GM18498 (cell line): ENCODE results near the gene RAD50.
A peak's percentile ranks its signal among the peaks of the same experiment; 100 is the strongest.
"Not testable (repeated sequence)": the region's sequence is repeated elsewhere in the genome, so short reads cannot be mapped to it uniquely, and the experiment has no call there.

Experiments used
- ATAC-seq: cut with Tn5 transposase; IDR thresholded peaks from one replicate; pipeline ENCODE4 v1.9.1; 2021; ENCODE audit warnings: mild to moderate bottlenecking, moderate library complexity; ENCODE audit not compliant: unreplicated experiment

RAD50 gene

GRCh38 chr5:132628814-132629213 lies 72.0 kb downstream of the RAD50 start:
- ATAC-seq, result peak; percentile 43

GRCh38 chr5:132629230-132629944 lies 72.6 kb downstream of the RAD50 start:
- peak; percentile 69 for ATAC-seq

GRCh38 chr5:132633587-132633986 lies 76.8 kb downstream of the RAD50 start:
- not testable (repeated sequence) for ATAC-seq

- ATAC-seq, result peak; percentile 43
These were observed 79.1 kb downstream of the RAD50 start for GRCh38 chr5:132635873-132636272.

GRCh38 chr5:132637241-132637640 lies 80.5 kb downstream of the RAD50 start:
- ATAC-seq, result no peak

GRCh38 chr5:132639706-132640130 lies 82.9 kb downstream of the RAD50 start:
- peak; percentile 67 for ATAC-seq

GRCh38 chr5:132640613-132641012 lies 83.8 kb downstream of the RAD50 start:
- no peak for ATAC-seq

GRCh38 chr5:132641241-132641723 lies 84.5 kb downstream of the RAD50 start:
- no peak for ATAC-seq

GRCh38 chr5:132641841-132642240 lies 85.1 kb downstream of the RAD50 start:
- no peak for ATAC-seq

- ATAC-seq, result no peak
These were observed 87.4 kb downstream of the RAD50 start for GRCh38 chr5:132644177-132644576.

- no peak for ATAC-seq
These were observed 89.9 kb downstream of the RAD50 start for GRCh38 chr5:132646583-132647266.

- ATAC-seq, result no peak
These were observed 90.7 kb downstream of the RAD50 start for GRCh38 chr5:132647473-132647872.

GRCh38 chr5:132648355-132648754 lies 91.6 kb downstream of the RAD50 start:
- no peak for ATAC-seq

GRCh38 chr5:132651838-132652469 lies 95.2 kb downstream of the RAD50 start:
- ATAC-seq, result no peak

- no peak for ATAC-seq
These were observed 96.9 kb downstream of the RAD50 start for GRCh38 chr5:132653716-132654115.

GRCh38 chr5:132655821-132656773 lies 99.3 kb downstream of the RAD50 start:
- no peak for ATAC-seq

- ATAC-seq, result no peak
These were observed 100.1 kb downstream of the RAD50 start for GRCh38 chr5:132656774-132657355.

- no peak for ATAC-seq
These were observed 101.1 kb downstream of the RAD50 start, which contains the start of gene IL13 for GRCh38 chr5:132657676-132658380. Gene IL13, plus strand, starts transcription at chr5:132658173. Its CDS starts 14 bp downstream, at chr5:132658187.
